ENCODE data around the gene DZIP3.
A peak's percentile ranks its signal among the peaks of the same experiment; 100 is the strongest.
"Not testable (repeated sequence)": the region's sequence is repeated elsewhere in the genome, so short reads cannot be mapped to it uniquely, and the experiment has no call there.

Gene DZIP3

GRCh38 chr3:108602249-108602934 lies 12.9 kb downstream of the DZIP3 start:
- no peak for DNase-seq

- no peak for DNase-seq
Measured at GRCh38 chr3:108602935-108603294, 13.4 kb downstream of the DZIP3 start.

- peak; percentile 6 for DNase-seq
Measured at GRCh38 chr3:108603691-108604090, 14.2 kb downstream of the DZIP3 start.

- no peak for DNase-seq
Measured at GRCh38 chr3:108605028-108605427, 15.5 kb downstream of the DZIP3 start.

GRCh38 chr3:108605491-108605890 lies 16.0 kb downstream of the DZIP3 start:
- DNase-seq: no peak

- DNase-seq: no peak
Measured at GRCh38 chr3:108608750-108609149, 19.2 kb downstream of the DZIP3 start.

- DNase-seq: no peak
Measured at GRCh38 chr3:108610651-108611050, 21.1 kb downstream of the DZIP3 start.

- DNase-seq: not testable (repeated sequence)
Measured at GRCh38 chr3:108616090-108616489, 26.6 kb downstream of the DZIP3 start.

GRCh38 chr3:108620250-108620649 lies 30.7 kb downstream of the DZIP3 start:
- no peak for DNase-seq

- peak; percentile 9 for DNase-seq
Measured at GRCh38 chr3:108623504-108623903, 34.0 kb downstream of the DZIP3 start.

- DNase-seq: no peak
Measured at GRCh38 chr3:108629974-108630373, 40.5 kb downstream of the DZIP3 start.

- DNase-seq: no peak
Measured at GRCh38 chr3:108642526-108642925, 53.0 kb downstream of the DZIP3 start.

- no peak for DNase-seq
Measured at GRCh38 chr3:108645364-108645763, 55.8 kb downstream of the DZIP3 start.

- not testable (repeated sequence) for DNase-seq
Measured at GRCh38 chr3:108655664-108656063, 66.1 kb downstream of the DZIP3 start.

- no peak for DNase-seq
Measured at GRCh38 chr3:108661699-108662098, 72.2 kb downstream of the DZIP3 start.

- peak; percentile 72 for DNase-seq
Measured at GRCh38 chr3:108662142-108662738, 72.7 kb downstream of the DZIP3 start.

GRCh38 chr3:108664266-108664665 lies 74.7 kb downstream of the DZIP3 start:
- no peak for DNase-seq

- no peak for DNase-seq
Measured at GRCh38 chr3:108667312-108667711, 77.8 kb downstream of the DZIP3 start.

GRCh38 chr3:108669208-108669607 lies 79.7 kb downstream of the DZIP3 start:
- DNase-seq: no peak

GRCh38 chr3:108672701-108673100 lies 83.2 kb downstream of the DZIP3 start:
- DNase-seq: no peak

- DNase-seq: peak; percentile 2
Measured at GRCh38 chr3:108673988-108674661, 84.6 kb downstream of the DZIP3 start.

- no peak for DNase-seq
Measured at GRCh38 chr3:108677811-108678210, 88.3 kb downstream of the DZIP3 start.

GRCh38 chr3:108692286-108692685 lies 102.8 kb downstream of the DZIP3 start:
- DNase-seq: not testable (repeated sequence)

- no peak for DNase-seq
Measured at GRCh38 chr3:108698461-108698860, 108.9 kb downstream of the DZIP3 start.
